Heart left ventricle (tissue), 13 donors: ENCODE results near the gene REEP3.

Experiments
- CTCF ChIP-seq, 12 donors: fragments of 200-600 bp; sonication (generic) in 4 of 12; IDR thresholded peaks; one replicate each; pipeline versions ENCODE4 v1.5.0 to v1.8.0; 2018 to 2022; ENCODE audit warnings: antibody characterized with exemption in 12 of 12, mild to moderate bottlenecking in 5 of 12
- POLR2A ChIP-seq, 2 donors: fragments of 450-650 bp; IDR thresholded peaks; one replicate each; pipeline ENCODE4 v1.6.1; 2017; ENCODE audit warnings: antibody characterized with exemption in 2 of 2, mild to moderate bottlenecking in 2 of 2, moderate library complexity in 2 of 2
- donor health status: ischemic (EF 13 %, LVEDD 7.1; RV severe dilation, severe dysfunction).
- donor health status: DM: no; HTN: yes; CAD: no.
- donor health status: DM: no; HTN: no; CAD: no.
- donor health status: ischemic (EF 25% LVEDD 6.9; RV normal size, moderate dysfunction).
- donor health status: ischemic (EF 25% LVEDD 5.7; RV mildly dilated, moderate dysfunction).
- donor health status: ischemic (EF 35%, LVEDD 5.7; RV mildly dilated, moderate dysfunction).
- donor health status: nonischemic (EF 11% LVEDD 7.7; RV severe dilation, severe dysfunction).
- donor health status: DM: yes; HTN: yes; CAD: no.
- donor health status: PGD.
- donor health status: ischemic (EF 29% LVEDD 5.4; RV normal size, mild dysfunction).
- donor health status: nonischemic (EF 23%, LVEDD 6.1; RV moderate dilation, normal function).

GRCh38 chr10:63631991-63632390, 110.8 kb downstream of the REEP3 start:
- TF ChIP-seq CTCF (IDR thresholded peaks at IDR 0.05) (no peak), POLR2A (IDR thresholded peaks at IDR 0.05) (no peak)
